HG02571 (cell line): ENCODE data around the gene CCDC6.
A peak's percentile ranks its signal among the peaks of the same experiment; 100 is the strongest.

Source experiments
- ATAC-seq: cut with Tn5 transposase; IDR thresholded peaks from one replicate; pipeline ENCODE4 v1.9.1; 2021; ENCODE audit warnings: mild to moderate bottlenecking, moderate library complexity; ENCODE audit not compliant: unreplicated experiment

CCDC6 gene

GRCh38 chr10:59907537-59907917 is 1.2 kb upstream of the CCDC6 start:
- ATAC-seq: no peak

- no peak for ATAC-seq
These were observed 482 bp downstream of the CCDC6 start for GRCh38 chr10:59905731-59906416.

GRCh38 chr10:59905066-59905730 is 1.2 kb downstream of the CCDC6 start:
- peak; percentile 46 for ATAC-seq

GRCh38 chr10:59904426-59905065 is 1.8 kb downstream of the CCDC6 start:
- ATAC-seq: no peak

- ATAC-seq: no peak
These were observed 2.5 kb downstream of the CCDC6 start for GRCh38 chr10:59903871-59904270.

- no peak for ATAC-seq
These were observed 4.3 kb downstream of the CCDC6 start for GRCh38 chr10:59902016-59902415.

GRCh38 chr10:59901470-59901869 is 4.9 kb downstream of the CCDC6 start:
- no peak for ATAC-seq

- ATAC-seq: no peak
These were observed 6.2 kb downstream of the CCDC6 start for GRCh38 chr10:59900048-59900727.

- ATAC-seq: no peak
These were observed 8.1 kb downstream of the CCDC6 start for GRCh38 chr10:59898125-59898835.

- no peak for ATAC-seq
These were observed 10.2 kb downstream of the CCDC6 start for GRCh38 chr10:59896191-59896590.

GRCh38 chr10:59895629-59896116 is 10.7 kb downstream of the CCDC6 start:
- no peak for ATAC-seq

- ATAC-seq: no peak
These were observed 12.2 kb downstream of the CCDC6 start for GRCh38 chr10:59894114-59894513.

- no peak for ATAC-seq
These were observed 13.7 kb downstream of the CCDC6 start for GRCh38 chr10:59892697-59893096.

GRCh38 chr10:59891936-59892335 is 14.4 kb downstream of the CCDC6 start:
- ATAC-seq: no peak

- no peak for ATAC-seq
These were observed 15.0 kb downstream of the CCDC6 start for GRCh38 chr10:59891349-59891748.

- no peak for ATAC-seq
These were observed 17.4 kb downstream of the CCDC6 start for GRCh38 chr10:59888781-59889435.

GRCh38 chr10:59887972-59888640 is 18.2 kb downstream of the CCDC6 start:
- no peak for ATAC-seq

- no peak for ATAC-seq
These were observed 19.4 kb downstream of the CCDC6 start for GRCh38 chr10:59887006-59887405.

- peak; percentile 87 for ATAC-seq
These were observed 20.8 kb downstream of the CCDC6 start for GRCh38 chr10:59885430-59886134.
